Mucosa of descending colon (tissue), 3 donors: ENCODE measurements around the gene OTULIN. TPM values are rescaled to one million over a fixed set of nuclear protein-coding genes. Genes with fewer than 3 reads are reported as not detected.

Experiments
- ATAC-seq: fragments of 200-7000 bp; cut with Tn5 transposase; one replicate; pipeline ENCODE4 v1.9.1; 2020; ENCODE audit warnings: mild to moderate bottlenecking, moderate library complexity
- DNase-seq, 3 donors: peaks; one replicate each; pipeline ENCODE4 v3.0.0-alpha.2; 2020
- H3K36me3 ChIP-seq: fragments of 200-600 bp; one replicate; pipeline ENCODE4 v1.8.0; 2021; ENCODE audit warnings: low read depth, mild to moderate bottlenecking
- H3K4me1 ChIP-seq: fragments of 200-600 bp; one replicate; pipeline ENCODE4 v1.8.0; 2021; ENCODE audit warnings: low read depth, mild to moderate bottlenecking
- H3K4me3 ChIP-seq: fragments of 200-600 bp; one replicate; pipeline ENCODE4 v1.8.0; 2021; ENCODE audit warnings: mild to moderate bottlenecking
- H3K9me3 ChIP-seq: fragments of 200-600 bp; one replicate; pipeline ENCODE4 v1.8.0; 2021; ENCODE audit warnings: mild to moderate bottlenecking
- CTCF ChIP-seq: fragments of 200-600 bp; IDR thresholded peaks from one replicate; pipeline ENCODE4 v1.8.0; 2022; ENCODE audit warnings: antibody characterized with exemption, mild to moderate bottlenecking
- intact Hi-C, 2 donors: fragments of 100-400 bp; cut with DNase I in 1 of 2; cut with micrococcal nuclease in 1 of 2; formaldehyde crosslinking; loops; one replicate each; pipeline versions ENCODE4 v1.11.0 to v1.11.1; 2022; cut with DNase I, micrococcal nuclease
- total RNA-seq, 3 donors: library from RNA; stranded (reverse); fragmentation: NEBNext Ultra II Directional in 2 of 3; extraction: Animal tissue kit (Norgen Biotek cat#: 25700) in 2 of 3; gene quantifications; one replicate each; pipeline versions ENCODE4 v1.2.1 to v1.2.4, GENCODE V29; 2021 to 2023
- donor health status: DM: no; HTN: no; CAD: no; lungs with moderate emphysema.
- donor health status: DM: no; HTN: no; CAD: no.
- donor health status: DM: no; HTN: yes; CAD: no.

Gene OTULIN
- total RNA-seq, 3 donors from 2014 or later: 21.9 to 29.6 (median 29.5) TPM

- no peak for TF ChIP-seq CTCF
- Histone ChIP-seq H3K36me3 (no peaks in the 10 kb centered on the region), H3K9me3 (no peaks in the 10 kb centered on the region), H3K4me1 (no peaks in the 10 kb centered on the region), H3K4me3 (no peak overlapping the region)
- intact Hi-C loops: no loop called here
- DNase-seq: no peak
- ATAC-seq: no peak
Measured at GRCh38 chr5:14701556-14701955, 37.0 kb downstream of the OTULIN start.

GRCh38 chr5:14702238-14702839, 37.8 kb downstream of the OTULIN start:
- no peak for DNase-seq
- H3K36me3 ChIP-seq: no peaks in the 10 kb centered on the region
- no peaks in the 10 kb centered on the region for H3K4me1 ChIP-seq
- H3K4me3 ChIP-seq: no peak overlapping the region
- intact Hi-C loops: no loop called here
- H3K9me3 ChIP-seq: no peaks in the 10 kb centered on the region
- ATAC-seq: no peak
- TF ChIP-seq CTCF: no peak

GRCh38 chr5:14705556-14705955, 41.0 kb downstream of the OTULIN start:
- no peak for DNase-seq
- Histone ChIP-seq H3K4me3 (no peak overlapping the region), H3K36me3 (no peaks in the 10 kb centered on the region), H3K9me3 (no peaks in the 10 kb centered on the region), H3K4me1 (no peaks in the 10 kb centered on the region)
- no peak for ATAC-seq
- TF ChIP-seq CTCF: no peak
- intact Hi-C loops: no loop called here

GRCh38 chr5:14706615-14707021, 42.1 kb downstream of the OTULIN start:
- H3K9me3 ChIP-seq: no peaks in the 10 kb centered on the region
- ATAC-seq: peak; percentile 59
- DNase-seq: no peak
- H3K4me3 ChIP-seq: no peak overlapping the region
- intact Hi-C loops: no loop called here
- H3K4me1 ChIP-seq: no peaks in the 10 kb centered on the region
- peaks cover 3% of the 10 kb centered on the region for H3K36me3 ChIP-seq
- no peak for TF ChIP-seq CTCF

- peaks cover 3% of the 10 kb centered on the region for H3K36me3 ChIP-seq
- intact Hi-C loops: no loop called here
- ATAC-seq (no peak), DNase-seq (no peak)
- no peak for TF ChIP-seq CTCF
- no peaks in the 10 kb centered on the region for H3K9me3 ChIP-seq
- no peaks in the 10 kb centered on the region for H3K4me1 ChIP-seq
- H3K4me3 ChIP-seq: no peak overlapping the region
Measured at GRCh38 chr5:14707811-14708390, 43.4 kb downstream of the OTULIN start.
